HG02623 (cell line): ENCODE results near the gene OR52M1.

Experiments used
- ATAC-seq: cut with Tn5 transposase; IDR thresholded peaks from one replicate; pipeline ENCODE4 v1.9.1; 2021; ENCODE audit warnings: moderate library complexity; ENCODE audit not compliant: unreplicated experiment

OR52M1 gene

DNA sequence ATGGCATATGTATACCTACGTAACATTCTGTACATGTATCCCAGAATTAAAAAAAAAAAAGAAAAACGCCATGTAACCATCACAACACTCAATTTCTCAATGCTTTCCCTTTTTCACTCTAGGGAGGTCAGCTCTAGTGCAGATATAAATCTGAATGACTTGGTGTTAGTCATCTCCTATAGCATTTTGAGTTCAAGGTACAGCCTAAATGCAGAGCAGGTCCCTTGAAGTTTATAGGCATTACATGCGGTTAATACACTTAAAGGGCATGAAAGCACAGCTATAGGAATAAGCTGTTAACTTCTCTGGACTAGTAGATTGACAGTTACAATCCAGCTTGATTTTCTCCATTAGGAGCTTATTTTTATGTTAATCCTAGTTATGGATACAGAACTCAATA, 20.4 kb downstream of the OR52M1 start:
- no peak for ATAC-seq

DNA sequence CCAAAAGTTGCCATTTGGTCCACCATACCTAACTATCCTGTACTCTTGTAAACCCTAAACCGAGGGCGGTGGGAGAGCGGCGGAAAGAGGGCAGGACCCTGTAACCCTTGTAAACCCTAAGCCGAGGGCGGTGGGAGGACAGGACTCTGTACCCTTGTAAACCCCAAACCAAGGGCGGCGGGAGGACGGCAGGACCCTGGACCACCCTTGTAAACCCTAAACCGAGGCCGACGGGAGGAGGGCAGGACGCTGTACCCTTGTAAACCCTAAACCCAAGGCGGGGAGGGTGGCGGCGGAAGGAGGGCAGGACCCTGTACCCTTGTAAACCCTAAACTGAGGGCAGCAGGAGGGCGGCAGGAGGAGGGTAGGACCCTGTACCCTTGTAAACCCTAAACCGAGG, 24.1 kb downstream of the OR52M1 start:
- no peak for ATAC-seq

DNA sequence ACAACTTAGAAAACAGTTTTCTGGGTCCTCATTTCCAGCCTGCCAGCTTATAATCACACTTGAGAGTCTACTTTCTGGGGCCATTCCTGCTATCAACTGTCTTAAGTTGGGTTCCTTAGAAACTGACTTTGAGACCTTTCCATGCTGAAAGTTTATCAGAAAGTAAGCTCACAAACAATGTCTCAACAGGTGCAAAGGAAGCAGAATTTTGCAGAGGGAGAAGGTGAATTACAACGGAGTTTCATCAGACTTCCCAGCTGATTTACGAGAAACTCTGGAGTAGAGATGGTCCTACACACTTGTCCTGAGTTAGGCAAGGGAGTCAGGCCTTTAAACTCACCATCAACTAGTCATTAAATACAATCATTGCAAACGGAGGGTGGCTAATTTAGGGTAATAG, 31.9 kb downstream of the OR52M1 start:
- no peak for ATAC-seq

DNA sequence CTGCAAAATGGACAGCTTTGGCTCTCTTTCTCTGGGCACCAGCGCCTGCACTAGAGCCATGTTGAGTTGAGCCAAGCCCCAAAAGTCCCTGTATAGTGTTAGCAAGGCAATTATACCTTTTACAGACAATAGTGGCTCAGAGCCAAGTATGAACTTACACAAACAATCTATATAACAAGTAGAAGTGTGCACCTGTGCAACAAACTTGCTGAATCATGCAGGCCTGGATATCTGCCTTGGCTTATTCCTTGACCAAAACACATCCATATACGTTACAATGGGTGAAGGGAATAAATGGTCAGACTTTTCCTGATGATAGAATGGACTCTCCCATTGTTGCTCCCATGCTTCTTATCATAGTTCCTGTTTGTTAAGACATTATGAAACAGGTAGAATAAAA, 32.8 kb downstream of the OR52M1 start:
- no peak for ATAC-seq

DNA sequence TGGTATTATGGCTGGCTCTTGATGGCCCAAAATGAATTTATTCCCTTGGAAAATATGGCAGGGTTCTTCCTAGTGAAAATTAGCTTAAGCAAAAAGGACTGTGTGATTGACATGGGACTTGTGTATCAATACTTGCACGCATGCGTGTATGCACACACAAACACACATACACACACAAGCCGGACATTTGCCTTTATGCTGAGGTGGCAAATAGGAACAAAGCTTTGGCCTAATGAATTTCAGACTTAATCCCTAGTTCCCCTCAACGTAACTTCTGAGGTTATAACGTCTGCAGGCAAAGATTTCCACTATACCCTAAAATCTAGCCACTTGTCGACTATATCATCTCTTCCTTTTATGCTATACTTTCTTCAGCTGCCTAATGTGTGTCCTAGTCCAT, 33.6 kb downstream of the OR52M1 start:
- no peak for ATAC-seq

DNA sequence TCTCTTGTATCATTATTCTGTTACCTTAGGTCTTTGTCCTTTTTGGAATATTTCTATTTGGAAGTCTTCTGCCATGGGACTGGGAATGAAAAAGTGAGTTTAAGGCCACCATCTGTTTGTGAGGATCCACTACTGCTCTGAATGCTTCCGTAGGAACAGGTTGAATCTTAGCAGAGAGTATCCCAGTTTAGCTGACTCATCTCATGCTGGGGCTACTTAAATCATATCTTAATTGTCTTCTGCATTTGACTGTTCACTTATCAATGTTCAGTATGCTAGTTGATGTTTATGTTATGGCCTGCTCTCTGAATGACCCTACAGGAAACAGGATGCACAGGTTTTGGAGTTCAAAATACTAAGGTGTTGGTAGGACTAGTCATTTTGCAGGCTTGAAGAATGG, 35.1 kb downstream of the OR52M1 start:
- no peak for ATAC-seq

DNA sequence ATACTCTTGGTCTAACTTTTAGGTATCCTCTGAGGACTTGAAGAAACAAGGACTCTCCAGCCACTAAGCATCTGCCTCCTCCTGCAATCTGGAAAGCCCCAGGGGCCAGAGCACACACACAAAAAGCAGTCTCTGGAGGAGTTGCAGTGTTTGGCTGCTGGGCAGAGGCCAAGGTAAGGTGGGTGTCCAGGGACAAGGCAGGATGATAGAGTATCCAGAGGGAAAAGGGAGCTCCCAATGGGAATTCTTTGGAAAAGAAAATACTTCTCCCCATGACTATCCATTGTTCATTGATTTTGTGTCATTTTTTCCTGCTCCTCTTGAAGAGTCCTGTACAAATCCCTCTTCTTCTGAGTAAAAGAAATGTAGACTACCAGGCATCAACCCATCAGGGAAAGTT, 36.5 kb downstream of the OR52M1 start, which contains the start of gene OR52I2:
Gene OR52I2, plus strand, starts transcription at position 301 of the 400 bp plus-strand sequence.
- ATAC-seq, result no peak

DNA sequence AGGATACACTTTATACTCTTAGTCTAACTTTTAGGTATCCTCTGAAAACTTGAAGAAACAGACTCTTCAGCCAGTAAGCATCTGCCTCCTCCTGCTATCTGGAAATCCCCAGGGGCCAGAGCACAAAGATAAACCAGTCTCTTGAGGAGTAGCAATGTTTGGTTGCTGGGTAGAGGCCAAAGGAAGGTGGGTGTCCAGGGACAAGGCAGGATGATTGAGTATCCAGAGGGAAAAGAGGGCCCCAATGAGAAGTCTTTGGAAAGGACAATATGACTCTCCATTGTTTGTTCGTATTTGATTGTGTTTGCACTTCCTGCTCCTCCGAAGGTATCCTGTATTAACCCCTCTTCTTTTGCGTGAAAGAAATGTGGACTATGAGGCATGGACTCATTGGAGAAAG, 44.0 kb downstream of the OR52M1 start:
- ATAC-seq, result no peak

DNA sequence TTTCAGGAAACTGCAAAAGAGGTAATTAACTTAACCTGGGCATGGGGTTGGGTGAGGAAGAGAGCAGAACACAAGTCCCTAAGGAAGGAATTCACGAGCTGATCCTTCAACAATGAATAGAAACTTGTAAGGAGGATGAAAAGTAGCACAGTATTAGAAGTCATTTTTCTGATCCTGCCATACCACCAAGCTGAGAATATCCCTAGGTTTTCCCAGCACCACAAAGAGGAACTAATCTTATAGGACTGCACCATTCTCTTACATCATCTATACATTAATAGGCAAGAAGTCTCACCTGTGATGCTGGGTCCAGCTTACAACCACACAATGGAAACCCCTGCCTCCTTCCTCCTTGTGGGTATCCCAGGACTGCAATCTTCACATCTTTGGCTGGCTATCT, 48.7 kb downstream of the OR52M1 start, which contains the start of gene OR52I1:
Gene OR52I1, plus strand, starts transcription at position 301 of the 400 bp plus-strand sequence. Its CDS starts 0 bp downstream, at position 301.
- no peak for ATAC-seq
